HG02970 (cell line): ENCODE data around the gene SOX15.

Experiments
- ATAC-seq: cut with Tn5 transposase; IDR thresholded peaks from one replicate; pipeline ENCODE4 v1.9.1; 2021; ENCODE audit warnings: mild to moderate bottlenecking, moderate library complexity, moderate number of reproducible peaks; ENCODE audit not compliant: unreplicated experiment, low FRiP score

Gene SOX15

DNA sequence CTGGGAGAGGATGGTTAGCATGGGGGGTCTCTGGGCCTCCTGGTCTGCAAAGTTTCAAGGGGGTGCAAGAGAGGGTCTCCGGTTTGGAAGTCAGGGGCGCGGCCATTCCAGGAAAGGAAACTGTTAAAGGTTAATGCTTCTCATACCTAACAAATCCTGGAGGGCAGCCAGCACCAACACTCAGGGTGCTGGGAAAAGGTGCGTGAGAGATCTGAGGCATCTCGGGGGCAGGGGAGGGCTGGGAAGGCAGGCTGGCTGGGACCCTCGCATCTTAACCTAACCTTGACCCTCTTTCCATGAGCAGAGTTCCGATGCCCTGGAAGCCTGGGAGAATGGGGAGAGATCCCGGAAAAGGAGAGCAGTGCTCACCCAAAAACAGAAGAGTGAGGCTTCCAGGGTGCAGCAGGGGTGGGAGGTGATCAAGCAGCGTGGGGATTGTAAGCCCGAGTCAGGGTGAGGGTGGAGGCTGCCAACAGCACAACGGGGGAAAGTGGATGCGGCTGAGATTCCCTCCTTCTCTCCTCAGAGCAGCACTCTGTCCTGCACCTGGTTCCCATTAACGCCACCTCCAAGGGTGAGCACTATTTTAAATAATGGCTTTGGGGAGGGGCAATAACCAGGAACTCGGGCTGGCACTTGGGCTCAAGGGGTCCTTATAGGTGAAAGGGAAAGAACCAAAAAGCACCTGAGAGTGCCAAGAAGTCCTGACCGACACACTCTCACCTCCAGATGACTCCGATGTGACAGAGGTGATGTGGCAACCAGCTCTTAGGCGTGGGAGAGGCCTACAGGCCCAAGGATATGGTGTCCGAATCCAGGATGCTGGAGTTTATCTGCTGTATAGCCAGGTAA is 30.3 kb downstream of the SOX15 start:
- ATAC-seq: no peak

DNA sequence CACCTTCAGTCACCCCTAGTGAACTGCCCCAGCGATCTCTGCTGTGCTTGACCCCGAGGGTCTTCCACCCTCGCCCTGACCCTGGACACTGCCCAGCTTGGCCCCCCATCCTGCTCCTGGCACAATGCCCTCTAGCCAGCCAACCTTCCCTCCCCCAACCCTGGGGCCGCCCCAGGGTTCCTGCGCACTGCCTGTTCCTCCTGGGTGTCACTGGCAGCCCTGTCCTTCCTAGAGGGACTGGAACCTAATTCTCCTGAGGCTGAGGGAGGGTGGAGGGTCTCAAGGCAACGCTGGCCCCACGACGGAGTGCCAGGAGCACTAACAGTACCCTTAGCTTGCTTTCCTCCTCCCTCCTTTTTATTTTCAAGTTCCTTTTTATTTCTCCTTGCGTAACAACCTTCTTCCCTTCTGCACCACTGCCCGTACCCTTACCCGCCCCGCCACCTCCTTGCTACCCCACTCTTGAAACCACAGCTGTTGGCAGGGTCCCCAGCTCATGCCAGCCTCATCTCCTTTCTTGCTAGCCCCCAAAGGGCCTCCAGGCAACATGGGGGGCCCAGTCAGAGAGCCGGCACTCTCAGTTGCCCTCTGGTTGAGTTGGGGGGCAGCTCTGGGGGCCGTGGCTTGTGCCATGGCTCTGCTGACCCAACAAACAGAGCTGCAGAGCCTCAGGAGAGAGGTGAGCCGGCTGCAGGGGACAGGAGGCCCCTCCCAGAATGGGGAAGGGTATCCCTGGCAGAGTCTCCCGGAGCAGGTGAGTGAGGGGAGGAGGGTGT is 31.2 kb downstream of the SOX15 start, which contains the start of gene TNFSF13:
Gene TNFSF13 (plus strand): TSS at position 207 of the 776 bp plus-strand sequence. CDS start 290 bp downstream, at position 497.
- ATAC-seq: no peak

DNA sequence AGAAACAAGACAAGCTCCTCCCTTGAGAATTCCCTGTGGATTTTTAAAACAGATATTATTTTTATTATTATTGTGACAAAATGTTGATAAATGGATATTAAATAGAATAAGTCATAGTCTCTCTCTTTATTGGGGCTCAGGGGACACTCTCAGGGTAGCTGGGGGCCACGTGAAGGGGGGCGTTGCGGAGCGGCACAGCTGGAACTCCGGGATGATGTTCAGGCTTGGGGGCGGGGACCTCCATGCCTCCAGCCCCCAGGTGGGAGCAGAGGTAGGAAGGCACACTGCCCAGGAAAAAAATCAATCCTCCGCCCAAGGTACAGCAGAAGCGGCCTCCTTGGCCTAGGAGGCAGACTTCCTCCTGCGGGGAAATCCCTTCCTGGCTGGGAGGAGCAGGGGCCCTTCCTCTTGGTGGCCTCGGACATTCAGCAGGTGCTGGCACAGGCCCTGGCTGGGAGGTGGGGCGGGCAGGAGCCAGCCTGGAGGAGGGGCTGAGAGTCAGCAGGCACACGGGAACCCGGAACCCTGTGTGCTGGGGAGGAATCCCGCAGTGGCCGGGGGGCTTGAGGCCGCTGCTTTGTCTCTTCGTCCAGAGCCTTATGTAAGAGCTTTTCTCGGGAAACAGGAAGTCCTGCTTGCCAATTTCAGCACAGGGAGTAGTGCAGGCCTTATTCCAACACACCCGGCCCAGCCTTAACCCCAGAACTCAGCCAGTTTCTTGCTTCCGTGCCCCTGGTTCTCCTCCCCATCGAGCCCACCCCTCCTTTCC is 31.9 kb downstream of the SOX15 start:
- no peak for ATAC-seq

DNA sequence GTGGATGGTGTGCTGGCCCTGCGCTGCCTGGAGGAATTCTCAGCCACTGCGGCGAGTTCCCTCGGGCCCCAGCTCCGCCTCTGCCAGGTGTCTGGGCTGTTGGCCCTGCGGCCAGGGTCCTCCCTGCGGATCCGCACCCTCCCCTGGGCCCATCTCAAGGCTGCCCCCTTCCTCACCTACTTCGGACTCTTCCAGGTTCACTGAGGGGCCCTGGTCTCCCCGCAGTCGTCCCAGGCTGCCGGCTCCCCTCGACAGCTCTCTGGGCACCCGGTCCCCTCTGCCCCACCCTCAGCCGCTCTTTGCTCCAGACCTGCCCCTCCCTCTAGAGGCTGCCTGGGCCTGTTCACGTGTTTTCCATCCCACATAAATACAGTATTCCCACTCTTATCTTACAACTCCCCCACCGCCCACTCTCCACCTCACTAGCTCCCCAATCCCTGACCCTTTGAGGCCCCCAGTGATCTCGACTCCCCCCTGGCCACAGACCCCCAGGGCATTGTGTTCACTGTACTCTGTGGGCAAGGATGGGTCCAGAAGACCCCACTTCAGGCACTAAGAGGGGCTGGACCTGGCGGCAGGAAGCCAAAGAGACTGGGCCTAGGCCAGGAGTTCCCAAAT is 32.6 kb downstream of the SOX15 start:
- ATAC-seq: no peak

DNA sequence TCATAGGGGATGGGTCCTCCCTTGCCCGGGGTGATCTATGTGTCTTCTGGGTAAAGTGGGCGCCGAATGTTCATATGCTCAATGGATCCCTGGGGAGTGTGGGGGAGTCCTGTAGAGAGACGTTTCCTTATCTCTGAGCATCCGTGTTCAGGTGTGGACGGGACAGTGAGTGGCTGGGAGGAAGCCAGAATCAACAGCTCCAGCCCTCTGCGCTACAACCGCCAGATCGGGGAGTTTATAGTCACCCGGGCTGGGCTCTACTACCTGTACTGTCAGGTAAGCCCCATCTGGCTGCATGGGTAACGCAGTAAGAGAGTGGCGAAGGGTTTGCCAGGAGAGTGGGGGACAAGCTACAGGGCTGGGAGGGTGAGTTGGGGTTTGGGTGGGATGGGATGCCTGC is 33.3 kb downstream of the SOX15 start:
- ATAC-seq: no peak

DNA sequence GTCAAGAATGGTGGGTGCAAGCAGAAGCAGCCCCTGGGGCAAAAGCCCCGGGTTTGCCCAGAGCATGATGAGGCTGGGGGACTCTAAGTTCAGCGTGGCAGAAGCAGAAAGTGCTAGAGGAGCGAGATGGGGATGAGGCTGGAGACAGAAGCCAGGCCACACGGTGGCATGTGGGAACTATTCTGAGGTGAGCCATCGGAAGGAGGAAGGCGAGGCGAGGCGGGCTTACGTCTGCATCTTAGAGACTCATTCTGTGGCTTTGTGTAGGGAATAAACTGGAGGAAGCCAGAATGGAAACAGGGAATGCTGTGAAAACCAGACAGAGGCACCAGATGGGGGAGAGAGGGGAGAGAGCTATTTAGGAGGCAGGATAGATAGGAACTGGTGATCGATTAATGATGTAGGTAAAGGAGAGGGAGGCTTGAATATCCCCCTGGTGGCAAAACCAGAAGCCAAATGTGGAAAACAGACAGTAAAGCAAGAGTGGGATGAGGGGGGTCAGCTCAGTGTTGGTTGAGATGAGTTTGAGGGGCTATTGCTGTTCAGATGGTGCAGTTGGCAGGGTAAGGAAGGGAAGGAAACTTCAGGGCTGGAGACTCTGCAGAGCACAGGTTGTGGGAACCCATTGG is 34.5 kb downstream of the SOX15 start:
- ATAC-seq: no peak

DNA sequence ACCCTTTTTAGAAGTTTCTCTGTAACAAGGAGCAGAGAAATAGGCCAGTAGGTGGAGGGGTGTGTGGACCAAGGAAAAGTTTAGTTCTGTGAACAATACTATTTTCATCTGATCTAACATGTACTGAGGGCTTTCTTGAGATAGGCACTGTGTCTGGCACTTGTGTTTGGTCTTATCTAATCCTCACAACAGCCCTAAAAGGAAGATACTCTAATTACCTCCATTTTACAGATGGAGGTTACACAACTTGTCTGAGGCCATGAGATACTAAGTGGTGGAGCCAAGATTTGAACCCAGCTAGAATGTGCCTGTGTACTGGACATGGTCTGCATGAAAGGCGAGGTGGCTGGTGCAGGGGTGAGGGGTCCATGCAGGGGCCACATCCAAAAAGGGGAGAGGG is 36.5 kb downstream of the SOX15 start:
- ATAC-seq: no peak

DNA sequence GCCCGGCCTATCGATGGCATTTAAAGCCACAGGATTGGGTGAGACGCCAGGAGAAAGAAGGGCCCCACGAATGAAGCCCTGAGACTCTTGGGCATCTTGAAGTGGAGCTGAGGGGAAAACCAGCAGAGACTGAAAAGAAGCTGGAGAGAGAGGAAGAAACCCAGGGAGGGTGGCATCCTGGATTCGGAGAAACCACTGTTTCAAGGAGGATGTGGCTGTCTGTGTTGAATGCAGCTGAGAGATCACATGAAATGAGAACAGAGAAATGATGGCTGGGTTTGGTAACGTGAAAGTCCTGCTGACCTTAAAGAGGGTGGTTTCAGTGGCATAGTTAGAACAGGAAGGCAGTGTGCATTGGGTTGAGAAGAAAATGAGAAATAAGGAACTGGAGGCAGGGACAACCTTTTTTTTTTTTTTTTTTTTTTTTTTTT is 37.3 kb downstream of the SOX15 start:
- no peak for ATAC-seq

DNA sequence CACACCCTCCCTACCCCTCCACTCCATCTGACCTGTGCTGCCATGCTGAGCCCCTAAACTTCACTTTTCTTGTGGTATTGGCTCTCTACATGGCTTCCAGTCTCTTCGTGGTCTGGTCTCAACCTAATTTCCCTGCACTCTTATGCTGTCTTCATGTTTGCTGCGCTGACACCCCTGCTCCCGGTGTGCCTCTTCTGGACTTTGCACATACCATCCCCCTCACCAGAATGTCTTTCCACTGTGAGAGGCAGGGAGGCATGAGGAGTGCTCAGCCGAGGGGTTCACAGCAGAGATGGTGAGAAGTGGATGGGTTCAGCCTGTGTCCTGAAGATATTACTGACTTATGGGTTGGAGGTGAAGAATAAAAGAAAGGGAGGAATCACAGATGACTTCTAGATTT is 38.5 kb downstream of the SOX15 start:
- ATAC-seq: no peak

DNA sequence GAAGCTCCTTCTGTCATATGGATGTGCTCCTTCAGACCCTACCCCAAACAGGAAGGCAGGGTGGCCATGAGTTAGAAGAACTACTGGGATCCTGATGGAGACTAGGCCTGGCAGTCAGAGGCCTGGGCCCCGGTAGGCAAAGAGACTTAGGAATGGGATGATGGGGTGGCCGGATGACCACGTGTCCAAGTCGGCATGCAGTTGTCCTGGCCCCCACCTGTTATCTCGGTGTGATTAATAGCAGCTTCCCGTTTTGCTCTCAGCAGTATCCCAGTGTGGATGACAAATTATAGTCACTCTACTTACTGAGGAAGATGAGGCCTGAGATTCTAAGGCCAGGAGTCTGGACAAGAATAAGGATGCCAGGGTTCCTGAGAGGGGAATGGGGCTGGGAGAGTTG is 39.5 kb downstream of the SOX15 start:
- ATAC-seq: no peak

DNA sequence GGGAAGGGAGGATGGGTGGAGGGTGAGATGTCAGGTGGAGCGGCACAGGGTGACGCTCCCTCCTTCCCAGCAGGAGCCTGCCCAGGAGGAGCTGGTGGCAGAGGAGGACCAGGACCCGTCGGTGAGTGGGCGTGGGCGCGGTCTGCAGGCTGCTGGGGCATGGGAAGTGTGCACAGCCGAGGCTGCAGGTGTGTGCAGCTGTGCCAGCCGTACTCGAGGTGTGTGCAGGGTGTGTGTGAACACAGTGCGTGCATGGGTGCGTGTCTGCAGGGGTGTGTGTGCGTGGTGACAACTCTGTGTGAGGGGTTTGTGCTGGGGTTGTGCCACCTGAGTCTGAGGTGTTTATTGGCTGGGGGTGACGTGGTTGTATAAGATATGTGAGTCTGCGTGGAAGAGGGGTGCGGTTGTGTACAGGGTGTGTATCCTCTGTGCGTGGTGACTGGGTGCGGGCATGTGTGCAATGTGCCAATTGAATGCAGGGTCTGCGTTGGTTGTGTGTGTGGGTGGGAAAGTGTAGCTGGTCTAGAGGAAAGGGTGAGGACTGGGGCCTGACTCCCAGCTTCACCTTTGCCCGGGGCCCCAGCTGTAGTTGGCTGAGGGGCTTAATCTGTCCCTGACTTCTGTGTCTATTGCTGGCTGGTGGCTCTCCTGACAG is 40.4 kb downstream of the SOX15 start:
- ATAC-seq: no peak

DNA sequence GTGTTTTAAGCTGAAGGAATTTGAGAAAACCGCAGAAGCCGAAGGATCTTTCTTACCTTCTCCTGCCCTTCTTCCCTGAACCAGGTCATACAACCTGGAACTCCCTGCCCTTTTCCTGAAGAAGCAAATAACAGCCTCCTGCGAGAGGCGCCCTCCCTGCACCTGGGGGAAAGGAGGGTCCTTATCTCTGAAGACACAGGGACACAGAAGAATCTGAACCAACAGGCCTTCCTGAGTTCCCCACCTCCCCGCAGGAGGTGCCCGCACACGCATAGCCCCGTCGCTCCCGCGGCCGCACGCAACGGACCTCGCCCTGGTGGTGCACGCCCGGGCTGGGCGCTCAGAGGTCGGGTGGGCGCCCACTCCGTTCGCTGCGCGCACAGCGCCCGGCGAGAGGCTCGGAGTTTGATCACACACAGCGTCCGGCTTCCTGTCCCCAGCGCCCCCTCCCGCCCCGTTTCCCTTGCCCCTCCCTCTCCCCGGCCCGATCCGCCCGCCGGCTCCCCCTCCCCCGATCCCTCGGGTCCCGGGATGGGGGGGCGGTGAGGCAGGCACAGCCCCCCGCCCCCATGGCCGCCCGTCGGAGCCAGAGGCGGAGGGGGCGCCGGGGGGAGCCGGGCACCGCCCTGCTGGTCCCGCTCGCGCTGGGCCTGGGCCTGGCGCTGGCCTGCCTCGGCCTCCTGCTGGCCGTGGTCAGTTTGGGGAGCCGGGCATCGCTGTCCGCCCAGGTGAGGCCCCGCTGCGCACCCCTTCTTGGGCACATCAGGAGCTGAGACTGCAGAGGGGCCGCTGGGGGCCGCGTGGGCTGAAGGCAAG is 41.1 kb downstream of the SOX15 start, which contains the start of gene TNFSF12:
Gene TNFSF12 (plus strand): TSS at position 474 of the 816 bp plus-strand sequence. CDS start 96 bp downstream, at position 570.
- no peak for ATAC-seq

DNA sequence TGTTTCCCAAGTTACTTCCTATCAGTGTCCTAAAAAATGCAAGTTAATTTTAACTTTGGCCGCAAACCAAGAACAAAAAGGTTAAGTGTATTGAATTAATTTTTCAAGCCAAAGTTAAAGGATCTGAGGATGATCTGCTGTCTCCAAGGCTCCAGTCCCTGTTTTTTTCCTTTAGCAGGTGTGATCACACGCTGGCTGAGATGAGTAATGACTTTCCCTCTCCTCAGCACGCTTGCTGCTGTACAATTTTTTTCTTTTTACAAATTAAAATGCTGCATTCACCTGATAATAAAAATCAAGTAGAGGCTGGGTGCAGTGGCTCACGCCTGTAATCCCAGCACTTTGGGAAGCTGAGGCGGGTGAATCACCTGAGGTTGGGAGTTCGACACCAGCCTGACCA is 45.0 kb downstream of the SOX15 start:
- ATAC-seq: no peak

DNA sequence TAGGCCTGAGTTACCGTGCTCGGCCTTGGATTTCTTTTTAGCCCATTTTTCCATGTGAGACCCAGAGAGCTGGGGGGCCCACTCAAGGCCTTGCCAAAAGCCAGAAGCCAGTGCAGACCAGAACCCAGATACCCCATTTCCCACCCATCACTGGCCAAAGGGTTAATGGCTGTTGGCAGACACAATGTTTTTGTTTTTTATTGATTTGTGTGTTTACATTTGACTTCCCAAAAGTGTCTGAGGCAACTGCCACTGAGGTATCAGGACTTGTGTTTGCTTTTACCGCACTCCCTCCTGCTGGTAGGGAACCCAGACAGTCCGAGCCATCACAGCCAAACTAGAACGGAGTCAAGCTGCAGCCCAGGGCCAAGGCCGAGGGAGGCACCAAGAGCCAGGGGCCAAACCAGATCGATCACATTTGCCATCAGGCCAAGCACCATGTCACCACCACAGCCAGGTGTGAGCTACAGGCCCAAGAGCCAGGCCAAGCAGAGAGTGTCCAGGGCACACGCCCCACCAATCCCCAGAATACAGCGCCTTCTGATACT is 48.7 kb downstream of the SOX15 start:
- no peak for ATAC-seq

DNA sequence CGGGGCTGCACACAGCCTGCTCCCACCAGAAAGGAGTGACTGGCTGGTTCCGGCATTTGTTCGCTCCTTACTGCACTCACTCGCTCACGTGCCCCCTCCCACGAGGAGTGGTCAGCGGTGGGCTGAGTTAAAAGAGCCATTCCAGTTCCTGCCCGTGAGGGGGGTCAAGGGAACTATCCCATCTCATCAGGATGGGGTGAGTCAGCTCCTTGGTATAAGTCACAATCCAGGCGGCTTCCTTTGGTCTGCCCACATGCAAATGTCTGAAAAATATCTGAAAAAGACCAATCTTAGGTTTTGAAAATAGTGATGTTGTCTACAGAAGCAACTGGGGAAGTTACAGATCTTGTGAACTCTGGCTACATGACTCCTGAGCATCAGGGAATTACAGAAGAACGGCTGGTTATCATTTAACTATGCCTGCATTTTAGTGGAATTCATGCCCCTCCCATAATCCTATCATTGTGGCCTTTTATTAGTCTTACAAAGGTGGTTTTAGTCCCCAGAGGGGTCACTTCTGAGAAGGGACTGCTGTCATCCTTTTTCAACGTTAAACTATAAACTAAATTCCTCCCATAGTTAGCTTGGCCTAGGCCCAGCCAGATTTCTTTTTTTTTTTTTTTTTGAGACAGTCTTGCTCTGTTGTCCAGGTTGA is 50.9 kb downstream of the SOX15 start:
- no peak for ATAC-seq
